GM12801 (cell line): ENCODE data around the gene ANKRD44.

Experiments used
- CTCF ChIP-seq: IDR thresholded peaks from one replicate; pipeline ENCODE4 v1.5.1; 2011; ENCODE audit warnings: control low read depth; ENCODE audit not compliant: insufficient read length; ENCODE audit errors: extremely low read depth

Gene ANKRD44

GRCh38 chr2:197052356-197052755 is 258.2 kb downstream of the ANKRD44 start:
- no peak for TF ChIP-seq CTCF

DNA sequence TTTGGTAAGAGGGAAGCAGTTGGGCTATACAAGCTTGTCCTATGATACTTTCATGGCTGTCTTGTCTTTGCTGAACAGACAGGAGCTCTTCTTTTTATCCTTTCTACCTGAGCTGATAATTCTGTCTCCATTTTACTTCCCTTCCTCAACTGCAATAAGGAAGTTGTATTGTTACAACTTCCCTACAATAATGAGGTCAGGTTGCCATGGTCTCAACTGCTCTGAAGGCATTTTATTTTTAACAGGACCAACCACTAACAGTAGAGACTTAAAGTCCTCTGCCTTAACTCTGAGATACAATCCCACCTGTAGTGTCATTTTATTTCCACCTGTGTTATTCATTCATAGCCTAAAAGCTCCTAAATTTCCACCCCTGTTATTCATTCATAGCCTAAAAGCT is 265.5 kb downstream of the ANKRD44 start:
- TF ChIP-seq CTCF = no peak

GRCh38 chr2:197042739-197043196 is 267.8 kb downstream of the ANKRD44 start:
- no peak for TF ChIP-seq CTCF

DNA sequence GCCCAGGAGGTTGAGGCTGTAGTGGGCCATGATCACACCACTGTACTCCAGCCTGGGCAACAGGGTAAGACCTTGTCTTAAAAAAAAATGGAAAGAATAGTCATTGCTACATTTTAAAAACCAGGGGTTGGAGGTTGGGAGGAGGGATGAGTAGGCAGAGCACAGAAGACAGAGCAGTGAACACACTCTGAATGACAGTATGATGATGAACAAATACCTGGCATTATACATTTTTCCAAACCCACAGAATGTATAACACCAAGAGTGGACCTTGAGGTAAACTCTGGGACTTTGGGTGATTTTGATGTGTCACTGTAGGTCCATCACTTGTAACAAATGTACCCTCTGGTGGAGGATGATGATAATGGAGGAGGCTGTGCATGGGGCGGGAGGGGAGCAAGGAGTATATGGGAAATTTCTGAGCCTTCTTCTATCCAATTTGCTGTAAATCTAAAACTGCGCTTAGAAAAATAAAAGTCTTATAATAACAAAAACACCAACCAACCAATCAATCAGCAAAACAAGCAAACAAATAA is 272.6 kb downstream of the ANKRD44 start:
- no peak for TF ChIP-seq CTCF

DNA sequence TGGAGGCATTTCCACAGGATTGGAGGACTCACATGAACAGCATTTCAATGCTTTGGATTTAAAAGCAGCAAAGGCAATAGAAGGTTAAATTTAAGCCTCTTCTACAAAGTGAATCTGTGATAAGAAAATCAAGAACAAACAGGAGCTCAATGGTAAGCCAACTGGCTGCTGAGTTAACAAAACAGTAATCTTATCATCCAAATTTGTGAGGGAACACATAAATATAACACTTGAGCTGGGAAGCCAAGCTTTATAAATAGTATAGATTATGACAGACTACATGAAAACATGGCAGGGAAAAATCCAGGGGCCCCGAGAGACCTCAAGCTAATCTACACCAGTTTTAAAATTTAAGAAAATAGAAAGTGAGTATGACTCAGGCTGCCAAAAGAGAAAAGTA is 275.6 kb downstream of the ANKRD44 start:
- TF ChIP-seq CTCF = no peak

DNA sequence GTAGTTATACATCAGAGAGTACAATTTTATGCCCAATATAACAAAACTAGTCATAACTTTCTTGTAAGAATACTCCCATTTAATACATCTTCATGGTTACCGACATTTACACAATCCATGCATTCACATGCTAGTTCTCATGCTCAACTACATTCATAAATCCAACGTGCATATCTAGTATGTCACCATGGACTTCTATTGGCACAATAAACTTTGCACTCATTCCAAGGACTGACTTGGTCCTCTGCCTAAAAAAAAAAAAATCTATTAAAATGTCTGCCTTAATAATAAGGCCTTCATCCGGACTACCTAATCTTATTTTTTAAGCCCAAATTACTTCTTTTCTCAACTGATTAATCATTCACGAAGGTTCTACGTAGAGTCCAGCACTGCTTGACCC is 276.3 kb downstream of the ANKRD44 start:
- TF ChIP-seq CTCF = no peak

DNA sequence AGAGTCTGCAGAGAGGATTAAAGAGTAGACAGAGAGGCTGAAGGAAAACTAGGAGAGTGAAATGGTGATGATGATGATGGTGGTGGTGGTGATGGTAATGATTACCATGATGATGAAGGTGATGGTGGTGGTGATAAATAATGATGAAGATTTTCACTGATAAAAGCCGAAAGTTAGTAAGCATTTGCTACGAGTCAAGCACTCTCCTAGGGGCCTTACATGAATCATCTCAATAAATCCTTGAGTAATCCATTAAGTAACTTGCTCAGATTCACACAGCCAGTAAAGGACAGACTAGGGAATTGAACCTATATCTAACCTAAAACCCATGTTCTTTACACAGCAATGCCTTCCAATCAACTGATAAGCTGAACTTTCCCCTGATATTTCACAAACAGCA is 277.4 kb downstream of the ANKRD44 start:
- TF ChIP-seq CTCF = no peak
